ENCODE data around the gene PLEKHG2. TPM values are rescaled to one million over a fixed set of nuclear protein-coding genes. Genes with fewer than 3 reads are reported as not detected.

Gene PLEKHG2
- total RNA-seq, 2 experiments from 2014 or later, result 30.4 to 65.9 TPM

- Histone ChIP-seq H3K27ac (ENCODE audit: low read depth, low read length, poor library complexity, severe bottlenecking) (peak overlapping the region; percentile 91), H3K4me1 (ENCODE audit: insufficient read depth, low read length, poor library complexity, severe bottlenecking) (peaks cover 55% of the 10 kb centered on the region), H3K4me2 (ENCODE audit: low read length) (peak overlapping the region; percentile 96), H2AFZ (ENCODE audit: low read length) (no peak overlapping the region), H3K9me2 (ENCODE audit: insufficient read depth, low read length) (no peaks in the 10 kb centered on the region), H3K9me3 (ENCODE audit: low read length) (no peaks in the 10 kb centered on the region), H3K4me3 (ENCODE audit: low read depth, low read length, poor library complexity, severe bottlenecking) (peak overlapping the region; percentile 96), H3K79me2 (ENCODE audit: insufficient read depth, low read depth, low read length) (peaks cover 27% of the 10 kb centered on the region), H4K20me1 (ENCODE audit: insufficient read depth, low read length) (peaks cover 4% of the 10 kb centered on the region), H3K36me3 (ENCODE audit: insufficient read depth, low read length) (peaks cover 19% of the 10 kb centered on the region)
- TF ChIP-seq EZH2phosphoT487 (IDR thresholded peaks at IDR 0.05; ENCODE audit: borderline replicate concordance, low read depth, low read length) (no peak), CTCF (conservative IDR thresholded peaks at IDR 0.05; ENCODE audit: low read length) (no peak)
- peak; percentile 82 for DNase-seq (ENCODE audit: low spot score)
- intact Hi-C loops (cut with micrococcal nuclease; ENCODE audit: unreplicated experiment), result loop anchor here (10.0 kb wide), 2 partner anchors 547 to 553 kb away; no protein-coding TSS in a partner anchor
- ChIA-PET CTCF (ENCODE audit: unreplicated experiment) (no interaction called here), POLR2A (interaction anchor here (1.1 to 3.1 kb wide), 2 partner anchors 10 to 28 kb away, joined by 4 to 14 read pairs; partner anchors contain the start of gene RPS16)
- no TSS peak for BruUV-seq (replicated peaks)
Observed at GRCh38 chr19:39407660-39408391, 4.6 kb upstream of the PLEKHG2 start.

GRCh38 chr19:39408392-39409207 is 3.9 kb upstream of the PLEKHG2 start:
- no peaks in the 10 kb centered on the region for H3K9me2 ChIP-seq (ENCODE audit: insufficient read depth, low read length)
- peaks cover 19% of the 10 kb centered on the region for H3K36me3 ChIP-seq (ENCODE audit: insufficient read depth, low read length)
- BruUV-seq (replicated peaks), result TSS peak; percentile 87
- peaks cover 4% of the 10 kb centered on the region for H4K20me1 ChIP-seq (ENCODE audit: insufficient read depth, low read length)
- peaks cover 32% of the 10 kb centered on the region for H3K79me2 ChIP-seq (ENCODE audit: insufficient read depth, low read depth, low read length)
- peak overlapping the region; percentile 91 for H3K27ac ChIP-seq (ENCODE audit: low read depth, low read length, poor library complexity, severe bottlenecking)
- peak overlapping the region; percentile 96 for H3K4me3 ChIP-seq (ENCODE audit: low read depth, low read length, poor library complexity, severe bottlenecking)
- ChIA-PET CTCF (ENCODE audit: unreplicated experiment) (no interaction called here), POLR2A (interaction anchor here (3.1 kb wide), 1 partner anchor 10 kb away, joined by 14 read pairs; no protein-coding TSS in a partner anchor)
- peaks cover 48% of the 10 kb centered on the region for H3K4me1 ChIP-seq (ENCODE audit: insufficient read depth, low read length, poor library complexity, severe bottlenecking)
- no peaks in the 10 kb centered on the region for H3K9me3 ChIP-seq (ENCODE audit: low read length)
- intact Hi-C loops (cut with micrococcal nuclease; ENCODE audit: unreplicated experiment), result loop anchor here (10.0 kb wide), 2 partner anchors 546 to 554 kb away; no protein-coding TSS in a partner anchor
- TF ChIP-seq EZH2phosphoT487 (IDR thresholded peaks at IDR 0.05; ENCODE audit: borderline replicate concordance, low read depth, low read length), result no peak
- no peak for TF ChIP-seq CTCF (conservative IDR thresholded peaks at IDR 0.05; ENCODE audit: low read length)
- no peak overlapping the region for H2AFZ ChIP-seq (ENCODE audit: low read length)
- DNase-seq (ENCODE audit: low spot score), result no peak
- peak overlapping the region; percentile 96 for H3K4me2 ChIP-seq (ENCODE audit: low read length)

All from OCI-LY7 (cell line).